HEK293 (cell line): ENCODE results near the gene VOPP1.

Experiments used
- CTCF ChIA-PET: fragments of 350-600 bp; formaldehyde crosslinking; extraction: SDS; loops from one replicate; lab custom pipeline; 2021; ENCODE audit warnings: antibody characterized with exemption; lab: Yijun Ruan, JAX
- POLR2A ChIA-PET: fragments of 300-600 bp; formaldehyde crosslinking; extraction: SDS; loops from one replicate; lab custom pipeline; 2020; ENCODE audit warnings: antibody characterized with exemption, inconsistent platforms; lab: Yijun Ruan, JAX
- H3K27ac ChIP-seq: fragments of 200-500 bp; sonication (Bioruptor generic); 2 replicates; pipeline ENCODE4 v1.5.1; 2014; ENCODE audit warnings: low read depth, low read length, control low read depth, inconsistent platforms; ENCODE audit errors: extremely low read depth
- H3K36me3 ChIP-seq, 2 experiments: fragments of 200-500 bp in 1 of 2; sonication (Bioruptor generic) in 1 of 2; 1 replicate in 1 of 2; 2 replicates in 1 of 2; pipeline ENCODE4 v1.5.1; 2014 to 2017; ENCODE audit warnings: inconsistent platforms in 2 of 2, low read length in 2 of 2; ENCODE audit not compliant: control insufficient read depth in 2 of 2, insufficient read depth in 1 of 2
- H3K4me1 ChIP-seq: fragments of 200-500 bp; sonication (Bioruptor generic); 2 replicates; pipeline ENCODE4 v1.5.1; 2014; ENCODE audit warnings: mild to moderate bottlenecking, low read length, inconsistent platforms; ENCODE audit not compliant: control insufficient read depth, insufficient read depth
- H3K4me3 ChIP-seq: 2 replicates; pipeline ENCODE4 v1.5.1; 2011; ENCODE audit warnings: low read depth, mild to moderate bottlenecking, control low read depth, low read length, moderate library complexity
- H3K9me3 ChIP-seq: fragments of 200-500 bp; sonication (Bioruptor generic); 2 replicates; pipeline ENCODE4 v1.5.1; 2014; ENCODE audit warnings: low read depth, low read length, inconsistent platforms; ENCODE audit not compliant: control insufficient read depth, insufficient read depth
- GLIS1 ChIP-seq: fragments of 450-650 bp; formaldehyde crosslinking; IDR thresholded peaks from 2 replicates; pipeline ENCODE4 v1.5.1; 2016; ENCODE audit warnings: missing biosample characterization, missing genetic modification characterization
- GLIS2 ChIP-seq: fragments of 450-650 bp; formaldehyde crosslinking; IDR thresholded peaks from 2 replicates; pipeline ENCODE4 v1.5.1; 2016; ENCODE audit warnings: missing biosample characterization, missing genetic modification characterization
- SCRT2 ChIP-seq: fragments of 450-650 bp; formaldehyde crosslinking; IDR thresholded peaks from 2 replicates; pipeline ENCODE4 v1.5.1; 2016; ENCODE audit warnings: missing biosample characterization, missing genetic modification characterization
- YY2 ChIP-seq: fragments of 450-650 bp; formaldehyde crosslinking; IDR thresholded peaks from 2 replicates; pipeline ENCODE4 v1.5.1; 2016; ENCODE audit warnings: missing biosample characterization, missing genetic modification characterization
- ZBTB10 ChIP-seq: fragments of 450-650 bp; formaldehyde crosslinking; IDR thresholded peaks from 2 replicates; pipeline ENCODE4 v1.5.1; 2016; ENCODE audit warnings: missing biosample characterization, missing genetic modification characterization
- ZBTB11 ChIP-seq: fragments of 450-650 bp; formaldehyde crosslinking; conservative IDR thresholded peaks from 2 replicates; pipeline ENCODE4 v1.5.1; 2016; ENCODE audit warnings: low read depth, missing biosample characterization, missing genetic modification characterization
- ZNF175 ChIP-seq: fragments of 450-650 bp; formaldehyde crosslinking; IDR thresholded peaks from 2 replicates; pipeline ENCODE4 v1.5.1; 2016; ENCODE audit warnings: missing biosample characterization, missing genetic modification characterization
- ZNF23 ChIP-seq: fragments of 450-650 bp; formaldehyde crosslinking; IDR thresholded peaks from 2 replicates; pipeline ENCODE4 v1.5.1; 2016; ENCODE audit warnings: missing biosample characterization, missing genetic modification characterization, borderline replicate concordance
- ZNF248 ChIP-seq: fragments of 450-650 bp; formaldehyde crosslinking; IDR thresholded peaks from 2 replicates; pipeline ENCODE4 v1.5.1; 2017; ENCODE audit warnings: missing biosample characterization, missing genetic modification characterization
- ZNF274 ChIP-seq, 2 experiments: fragments of 200-500 bp in 1 of 2; fragments of 450-650 bp in 1 of 2; sonication (Bioruptor generic) in 1 of 2; formaldehyde crosslinking in 1 of 2; IDR thresholded peaks; 2 replicates each; pipeline versions ENCODE4 v1.5.1 to v1.6.1; 2014 to 2016; ENCODE audit warnings: borderline replicate concordance in 1 of 2, inconsistent platforms in 1 of 2, low read length in 1 of 2, missing biosample characterization in 1 of 2, missing genetic modification characterization in 1 of 2
- ZNF335 ChIP-seq: fragments of 450-650 bp; formaldehyde crosslinking; conservative IDR thresholded peaks from 2 replicates; pipeline ENCODE4 v1.5.1; 2016; ENCODE audit warnings: missing biosample characterization, missing genetic modification characterization
- ZNF404 ChIP-seq: fragments of 450-650 bp; formaldehyde crosslinking; IDR thresholded peaks from 2 replicates; pipeline ENCODE4 v1.5.1; 2017; ENCODE audit warnings: missing biosample characterization, missing genetic modification characterization
- ZNF521 ChIP-seq: fragments of 450-650 bp; formaldehyde crosslinking; IDR thresholded peaks from 2 replicates; pipeline ENCODE4 v1.5.1; 2017; ENCODE audit warnings: missing biosample characterization, mild to moderate bottlenecking, missing genetic modification characterization
- ZNF560 ChIP-seq: fragments of 450-650 bp; formaldehyde crosslinking; IDR thresholded peaks from 2 replicates; pipeline ENCODE4 v1.5.1; 2017; ENCODE audit warnings: missing biosample characterization, missing genetic modification characterization, borderline replicate concordance
- ZNF654 ChIP-seq: fragments of 450-650 bp; formaldehyde crosslinking; IDR thresholded peaks from 2 replicates; pipeline ENCODE4 v1.5.1; 2016; ENCODE audit warnings: low read depth, missing biosample characterization, missing genetic modification characterization
- ZNF670 ChIP-seq: fragments of 450-650 bp; formaldehyde crosslinking; IDR thresholded peaks from 2 replicates; pipeline ENCODE4 v1.5.1; 2016; ENCODE audit warnings: missing biosample characterization, missing genetic modification characterization, low read depth
- ZNF843 ChIP-seq: fragments of 450-650 bp; formaldehyde crosslinking; IDR thresholded peaks from 2 replicates; pipeline ENCODE4 v1.5.1; 2016; ENCODE audit warnings: missing biosample characterization, missing genetic modification characterization
- TF ChIP-seq, protein P1 (sequence below): fragments of 450-650 bp; formaldehyde crosslinking; IDR thresholded peaks from 2 replicates; pipeline ENCODE4 v1.5.1; 2017; ENCODE audit warnings: missing biosample characterization, missing genetic modification characterization
- TF ChIP-seq, protein P2 (sequence below): fragments of 450-650 bp; formaldehyde crosslinking; IDR thresholded peaks from 2 replicates; pipeline ENCODE4 v1.5.1; 2016; ENCODE audit warnings: missing biosample characterization, missing genetic modification characterization

VOPP1 gene

DNA sequence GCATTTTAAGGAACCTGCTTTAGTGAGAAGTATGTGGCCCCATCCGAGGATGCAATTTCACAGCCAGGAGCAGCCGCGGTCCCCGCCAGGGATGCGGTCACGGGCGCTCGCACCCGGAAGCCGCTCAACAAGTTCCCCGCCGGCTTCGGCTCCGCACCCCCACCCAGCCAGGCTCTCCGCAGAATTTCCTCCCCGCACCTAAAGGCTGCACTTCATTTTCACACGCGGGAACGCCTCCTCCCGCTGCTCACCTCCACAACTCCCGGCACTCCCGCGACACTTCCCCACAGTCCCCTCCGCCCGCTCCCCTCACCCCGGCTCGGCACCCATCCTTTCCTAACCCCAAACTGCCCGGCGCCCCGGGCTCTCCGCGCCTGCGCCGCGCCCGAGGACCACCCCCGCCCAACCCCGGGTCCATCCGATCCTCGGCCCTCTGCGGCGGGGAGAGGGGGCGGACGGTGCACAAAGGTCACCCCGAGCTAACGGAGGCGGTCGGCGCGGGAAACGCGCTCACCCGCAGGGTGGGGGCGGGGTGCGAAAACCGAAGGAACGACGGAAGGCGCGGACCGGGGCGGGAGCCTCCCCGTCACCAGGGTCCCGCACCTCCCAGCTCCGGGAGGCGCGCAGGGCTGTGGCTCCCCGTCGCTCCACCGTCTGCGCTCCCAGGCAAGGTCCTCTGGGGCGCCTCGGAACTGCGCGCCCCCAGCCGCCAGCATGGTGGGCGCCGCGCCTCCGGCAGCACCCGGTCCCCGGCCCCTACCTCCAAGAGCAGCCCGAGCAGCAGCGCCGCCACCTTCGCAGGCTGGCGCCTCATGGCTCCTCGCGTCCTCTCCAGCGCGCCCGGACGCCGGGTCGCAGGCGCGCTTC is 558 bp downstream of the VOPP1 start (continued):
- TF ChIP-seq ZNF23 (tag by site-specific recombination) (no peak), ZNF670 (tag by site-specific recombination) (no peak), GLIS2 (peak; percentile 52; the same call in 1 of the 2 replicates), ZNF404 (tag by site-specific recombination) (no peak), ZNF560 (tag by site-specific recombination) (no peak)

DNA sequence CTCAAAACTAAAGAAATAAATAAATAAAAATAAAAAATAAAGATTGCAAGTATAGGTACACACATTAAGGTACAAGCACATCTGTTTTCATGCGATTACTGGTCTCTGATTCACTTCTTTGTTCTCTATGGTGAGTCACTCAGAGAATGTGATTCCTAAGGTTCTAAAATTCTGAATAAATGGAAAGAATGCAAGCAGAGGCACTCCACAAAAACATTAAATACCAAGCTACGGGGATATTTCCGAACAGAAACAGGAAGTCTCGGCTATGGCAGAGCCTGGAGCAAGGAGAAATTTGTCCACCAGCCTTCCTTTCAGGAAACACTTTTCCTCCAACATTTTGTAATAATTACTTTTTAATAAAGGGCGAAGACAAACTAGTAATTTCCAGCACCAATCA is 1.4 kb downstream of the VOPP1 start:
- H3K36me3 ChIP-seq = no peaks in the 10 kb centered on the region
- POLR2A ChIA-PET = no interaction called here
- H3K4me1 ChIP-seq = peaks cover 11% of the 10 kb centered on the region; the same call in 1 of the 2 replicates
- no peak for TF ChIP-seq ZNF654
- no peak for TF ChIP-seq GLIS1 (tag by site-specific recombination)
- no peak for TF ChIP-seq ZNF521
- TF ChIP-seq ZNF175 (tag by site-specific recombination) = no peak
- no peak for TF ChIP-seq ZNF843 (tag by site-specific recombination)
- TF ChIP-seq, protein P1, sequence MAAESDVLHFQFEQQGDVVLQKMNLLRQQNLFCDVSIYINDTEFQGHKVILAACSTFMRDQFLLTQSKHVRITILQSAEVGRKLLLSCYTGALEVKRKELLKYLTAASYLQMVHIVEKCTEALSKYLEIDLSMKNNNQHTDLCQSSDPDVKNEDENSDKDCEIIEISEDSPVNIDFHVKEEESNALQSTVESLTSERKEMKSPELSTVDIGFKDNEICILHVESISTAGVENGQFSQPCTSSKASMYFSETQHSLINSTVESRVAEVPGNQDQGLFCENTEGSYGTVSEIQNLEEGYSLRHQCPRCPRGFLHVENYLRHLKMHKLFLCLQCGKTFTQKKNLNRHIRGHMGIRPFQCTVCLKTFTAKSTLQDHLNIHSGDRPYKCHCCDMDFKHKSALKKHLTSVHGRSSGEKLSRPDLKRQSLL (tag by site-specific recombination) = no peak
- TF ChIP-seq SCRT2 (tag by site-specific recombination) = no peak
- TF ChIP-seq ZNF560 (tag by site-specific recombination) = no peak
- TF ChIP-seq ZNF274 (IDR thresholded peaks at IDR 0.05; ENCODE audit: low read length) = no peak
- TF ChIP-seq ZNF274 (tag by site-specific recombination; IDR thresholded peaks at IDR 0.05; ENCODE audit: borderline replicate concordance) = no peak
- TF ChIP-seq ZNF248 (tag by site-specific recombination) = no peak
- no peak for TF ChIP-seq ZBTB11 (tag by site-specific recombination)
- TF ChIP-seq ZNF335 (tag by site-specific recombination) = no peak
- TF ChIP-seq ZBTB10 (tag by site-specific recombination) = no peak
- no peak for TF ChIP-seq YY2 (tag by site-specific recombination)
- TF ChIP-seq, protein P2, sequence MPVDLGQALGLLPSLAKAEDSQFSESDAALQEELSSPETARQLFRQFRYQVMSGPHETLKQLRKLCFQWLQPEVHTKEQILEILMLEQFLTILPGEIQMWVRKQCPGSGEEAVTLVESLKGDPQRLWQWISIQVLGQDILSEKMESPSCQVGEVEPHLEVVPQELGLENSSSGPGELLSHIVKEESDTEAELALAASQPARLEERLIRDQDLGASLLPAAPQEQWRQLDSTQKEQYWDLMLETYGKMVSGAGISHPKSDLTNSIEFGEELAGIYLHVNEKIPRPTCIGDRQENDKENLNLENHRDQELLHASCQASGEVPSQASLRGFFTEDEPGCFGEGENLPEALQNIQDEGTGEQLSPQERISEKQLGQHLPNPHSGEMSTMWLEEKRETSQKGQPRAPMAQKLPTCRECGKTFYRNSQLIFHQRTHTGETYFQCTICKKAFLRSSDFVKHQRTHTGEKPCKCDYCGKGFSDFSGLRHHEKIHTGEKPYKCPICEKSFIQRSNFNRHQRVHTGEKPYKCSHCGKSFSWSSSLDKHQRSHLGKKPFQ = no peak
- H3K27ac ChIP-seq = no peak overlapping the region
- CTCF ChIA-PET = no interaction called here
- peak overlapping the region; percentile 78 for H3K4me3 ChIP-seq
- H3K9me3 ChIP-seq = no peaks in the 10 kb centered on the region
